ENCODE measurements around the gene ALX3.
A peak's percentile ranks its signal among the peaks of the same experiment; 100 is the strongest.

Gene ALX3

DNA sequence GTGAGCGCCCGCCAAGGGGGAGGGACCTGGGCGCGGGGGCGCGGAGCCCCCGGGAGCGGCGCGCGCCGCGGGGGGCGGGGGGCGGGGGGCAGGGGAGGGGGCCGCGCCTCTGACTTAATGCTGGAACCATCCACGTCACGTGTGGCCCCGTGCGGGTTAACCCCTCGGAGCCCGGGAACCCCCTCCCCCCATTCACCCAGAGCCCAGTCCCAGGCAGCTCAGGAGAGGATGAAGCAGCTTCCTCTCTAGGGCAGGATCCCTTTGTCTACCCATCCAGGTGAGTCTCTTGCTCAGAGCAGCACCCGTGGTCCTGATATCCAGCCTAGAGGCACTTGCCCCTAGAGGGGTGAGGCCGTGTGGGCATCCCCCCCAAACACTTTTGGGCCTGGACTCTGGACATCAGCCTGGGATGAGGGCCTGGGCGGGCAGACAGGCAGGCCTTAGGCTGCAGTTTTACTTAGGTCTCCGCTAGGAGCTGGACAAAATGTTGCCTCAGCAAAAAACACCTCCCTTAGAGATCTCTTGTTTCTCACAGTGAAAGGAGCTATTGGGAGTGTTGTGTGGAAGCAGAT lies at the start of gene ALX3:
ALX3 (minus strand) TSS at position 2 of the 572 bp plus-strand sequence. CDS start 60 bp downstream, outside the sequence.
- no peak for DNase-seq

DNA sequence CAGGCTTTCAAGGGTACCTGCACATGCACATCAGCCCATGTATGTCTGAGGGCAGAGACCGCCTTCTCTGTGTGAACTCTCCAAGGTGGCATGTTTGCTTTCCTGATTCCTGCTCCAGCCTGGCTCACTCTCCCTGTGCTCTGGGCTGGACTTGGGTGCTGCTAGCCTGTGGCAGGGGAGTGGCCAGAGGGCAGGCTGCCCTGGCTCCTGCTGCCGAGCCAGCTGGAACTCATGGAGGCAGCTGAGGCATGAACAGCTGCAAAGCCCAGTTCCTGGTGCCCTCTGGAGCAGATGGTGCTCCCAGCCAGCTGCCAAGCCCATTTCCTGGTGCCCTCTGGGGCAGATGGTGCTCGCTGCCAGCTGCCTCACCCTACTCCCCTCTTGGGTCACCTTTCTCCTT lies 49.4 kb upstream of the ALX3 start:
- DNase-seq, result no peak

DNA sequence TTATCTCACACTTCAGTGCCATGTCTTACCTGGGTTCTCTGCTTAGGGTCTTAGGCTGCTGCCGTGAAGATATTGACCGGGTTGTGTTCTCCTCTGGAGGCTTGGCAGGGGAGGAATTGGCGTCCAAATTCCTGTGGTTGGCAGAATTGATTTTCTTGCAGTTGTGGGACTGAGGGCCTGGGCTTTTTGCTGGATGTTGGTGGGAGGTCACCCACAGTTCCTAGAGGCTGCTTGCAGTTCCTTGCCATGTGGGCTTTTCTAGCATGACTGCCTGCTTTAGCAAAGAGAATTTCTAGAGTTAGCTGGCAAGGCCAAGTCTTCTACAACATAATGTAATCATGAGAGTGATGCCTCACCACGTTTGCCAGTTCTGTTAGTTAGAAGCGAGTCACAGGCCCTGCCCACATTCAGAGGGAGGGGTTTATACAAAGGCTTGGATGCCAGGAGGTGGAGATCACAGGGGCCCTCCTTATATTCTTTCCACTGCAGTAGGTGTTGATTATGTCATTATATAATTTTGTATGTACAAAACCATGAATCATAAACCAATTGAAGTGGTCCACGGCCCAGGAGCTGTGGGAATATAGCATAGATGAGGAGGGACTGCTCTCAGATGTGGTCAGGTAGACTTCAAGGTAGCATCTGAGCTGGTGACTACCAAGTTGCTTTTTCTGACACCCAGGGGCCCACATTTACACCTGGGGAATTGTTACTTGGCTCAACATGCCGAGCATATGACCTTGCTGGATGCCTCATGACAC lies 48.3 kb upstream of the ALX3 start:
- DNase-seq, result no peak

DNA sequence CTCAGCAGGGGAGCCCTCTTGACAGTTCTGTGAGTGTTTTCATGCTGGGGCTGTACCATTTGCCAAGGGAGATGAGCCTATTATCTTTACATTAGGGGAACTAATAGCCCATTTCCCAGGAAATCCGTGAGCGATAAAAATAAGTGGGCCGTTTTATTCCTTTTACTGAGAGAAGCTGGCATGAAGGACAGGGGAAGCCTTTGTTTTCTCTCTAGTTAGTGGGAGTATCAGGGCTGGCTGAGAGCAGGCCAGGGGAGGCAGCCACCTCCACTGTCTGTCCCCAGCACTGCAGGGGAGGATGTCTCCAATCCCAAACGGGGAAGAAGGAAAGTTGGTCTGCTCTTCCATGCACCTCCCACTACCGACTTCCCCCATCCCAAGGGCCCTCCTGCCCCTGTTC lies 44.3 kb upstream of the ALX3 start:
- DNase-seq, result no peak

DNA sequence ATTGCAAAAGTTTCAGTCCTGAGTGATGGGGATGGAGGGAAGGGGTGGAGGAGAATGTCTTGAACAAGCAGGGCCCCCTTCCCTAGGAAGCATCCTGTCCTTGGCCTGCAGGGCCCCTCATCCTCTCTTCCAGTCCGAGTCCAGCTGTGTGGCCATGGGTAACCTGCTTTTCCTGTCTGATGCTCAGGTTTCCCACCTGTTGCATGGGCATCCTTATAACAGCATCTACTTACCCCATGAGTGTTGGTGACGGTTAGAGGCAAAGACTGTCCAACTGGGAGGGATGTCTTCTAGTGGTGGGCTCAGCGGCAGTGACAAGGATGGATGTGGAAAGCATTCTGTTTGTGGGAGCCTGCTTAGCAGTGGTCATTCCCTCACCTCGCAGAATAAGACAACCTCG lies 43.7 kb upstream of the ALX3 start:
- DNase-seq, result no peak

DNA sequence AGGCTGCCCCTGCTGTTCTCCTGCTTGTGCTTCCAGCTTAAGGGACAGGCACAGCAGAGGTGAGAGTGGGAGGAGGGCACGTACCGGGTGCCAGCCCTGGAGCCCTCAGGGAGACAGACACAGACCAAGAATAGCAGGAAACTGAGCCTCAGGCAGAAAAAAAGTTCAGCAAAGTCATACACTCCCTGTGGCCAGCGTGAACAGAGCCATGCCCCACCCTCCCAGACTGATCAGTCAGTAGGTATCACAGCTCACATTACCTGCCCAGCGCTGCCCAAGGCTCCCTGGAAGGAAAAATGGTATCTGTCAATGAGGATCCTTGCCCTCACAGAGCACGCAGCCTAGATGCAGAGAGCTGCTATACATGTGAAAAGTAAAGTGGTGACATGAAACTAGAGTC lies 43.1 kb upstream of the ALX3 start:
- no peak for DNase-seq

DNA sequence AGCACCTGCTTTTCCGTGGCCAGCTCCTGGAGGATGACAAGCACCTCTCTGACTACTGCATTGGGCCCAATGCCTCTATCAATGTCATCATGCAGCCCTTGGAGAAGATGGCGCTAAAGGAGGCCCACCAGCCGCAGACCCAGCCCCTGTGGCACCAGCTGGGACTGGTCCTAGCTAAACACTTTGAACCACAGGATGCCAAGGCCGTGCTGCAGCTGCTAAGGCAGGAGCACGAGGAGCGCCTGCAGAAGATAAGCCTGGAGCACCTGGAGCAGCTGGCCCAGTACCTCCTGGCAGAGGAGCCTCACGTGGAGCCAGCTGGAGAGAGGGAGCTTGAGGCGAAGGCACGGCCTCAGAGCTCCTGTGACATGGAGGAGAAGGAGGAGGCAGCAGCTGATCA lies 42.2 kb upstream of the ALX3 start:
- no peak for DNase-seq

DNA sequence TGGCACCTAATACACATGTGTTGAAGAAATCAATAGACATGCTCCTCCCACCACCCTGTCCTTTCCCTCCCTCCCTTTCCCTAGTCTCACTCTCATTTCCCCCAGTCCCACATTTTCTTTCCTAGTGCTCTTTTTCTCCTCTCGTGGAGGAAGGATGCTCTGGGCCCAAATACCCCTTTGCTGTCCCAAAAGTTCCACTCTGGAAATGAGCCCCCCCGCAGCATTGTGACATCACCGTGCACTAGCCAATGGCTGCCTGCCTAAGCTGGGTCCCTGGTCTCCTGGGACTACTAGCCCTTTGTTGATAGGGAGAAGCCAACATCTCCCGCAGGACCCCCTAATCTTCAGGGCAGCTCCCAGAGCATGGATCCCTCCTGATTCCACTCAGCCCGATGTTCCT lies 41.7 kb upstream of the ALX3 start, which contains the start of gene UBL4B:
UBL4B (plus strand) TSS at position 301 of the 400 bp plus-strand sequence; CDS start at position 393, 92 bp downstream.
- no peak for DNase-seq

DNA sequence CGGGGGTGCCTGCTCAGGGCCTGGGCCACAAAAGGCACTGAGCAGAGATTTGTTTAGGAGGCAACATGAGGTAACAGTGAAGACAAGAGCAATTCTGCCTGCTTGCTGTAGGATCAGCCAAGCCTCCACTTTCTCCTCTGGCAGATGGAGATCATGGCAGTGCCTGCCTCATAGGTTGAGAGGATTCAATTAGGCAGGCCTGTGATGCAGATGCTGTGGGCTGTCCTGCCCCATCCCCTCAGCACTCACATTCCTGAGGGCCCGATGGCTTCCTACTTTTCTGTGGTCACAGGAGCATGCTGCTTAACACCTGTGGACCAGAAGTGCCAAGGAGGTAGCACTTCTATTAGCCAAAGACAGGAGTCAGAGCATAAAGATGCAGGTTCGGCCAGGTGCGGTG lies 40.6 kb upstream of the ALX3 start:
- no peak for DNase-seq

DNA sequence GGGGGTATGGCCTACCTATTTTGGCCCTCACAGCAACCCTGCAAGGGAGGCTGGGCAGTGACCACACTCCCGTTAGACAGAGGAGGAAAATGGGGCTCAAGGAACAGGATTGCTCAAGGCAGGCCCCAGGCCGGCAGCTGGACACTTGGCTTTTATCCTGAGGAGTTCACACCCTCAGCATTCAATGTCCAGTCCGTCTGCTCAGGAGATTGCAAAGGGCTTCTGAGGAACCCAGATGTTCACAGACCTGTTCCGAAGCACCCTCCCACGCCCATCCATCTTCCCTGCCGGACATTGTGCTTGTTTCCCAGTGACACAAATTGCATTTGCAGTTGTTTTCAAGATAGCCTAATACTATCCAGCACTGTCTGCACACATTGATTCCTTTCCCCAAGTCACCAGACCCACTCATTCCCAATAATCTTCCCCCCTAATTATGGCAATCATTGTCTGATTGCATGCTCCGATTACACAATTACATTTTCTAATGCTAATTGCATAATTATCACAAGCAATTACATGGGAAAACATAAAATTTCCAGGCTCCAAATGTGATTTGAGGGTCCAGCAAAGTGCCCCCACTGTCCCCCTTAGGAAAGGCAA lies 37.5 kb upstream of the ALX3 start:
- no peak for DNase-seq

DNA sequence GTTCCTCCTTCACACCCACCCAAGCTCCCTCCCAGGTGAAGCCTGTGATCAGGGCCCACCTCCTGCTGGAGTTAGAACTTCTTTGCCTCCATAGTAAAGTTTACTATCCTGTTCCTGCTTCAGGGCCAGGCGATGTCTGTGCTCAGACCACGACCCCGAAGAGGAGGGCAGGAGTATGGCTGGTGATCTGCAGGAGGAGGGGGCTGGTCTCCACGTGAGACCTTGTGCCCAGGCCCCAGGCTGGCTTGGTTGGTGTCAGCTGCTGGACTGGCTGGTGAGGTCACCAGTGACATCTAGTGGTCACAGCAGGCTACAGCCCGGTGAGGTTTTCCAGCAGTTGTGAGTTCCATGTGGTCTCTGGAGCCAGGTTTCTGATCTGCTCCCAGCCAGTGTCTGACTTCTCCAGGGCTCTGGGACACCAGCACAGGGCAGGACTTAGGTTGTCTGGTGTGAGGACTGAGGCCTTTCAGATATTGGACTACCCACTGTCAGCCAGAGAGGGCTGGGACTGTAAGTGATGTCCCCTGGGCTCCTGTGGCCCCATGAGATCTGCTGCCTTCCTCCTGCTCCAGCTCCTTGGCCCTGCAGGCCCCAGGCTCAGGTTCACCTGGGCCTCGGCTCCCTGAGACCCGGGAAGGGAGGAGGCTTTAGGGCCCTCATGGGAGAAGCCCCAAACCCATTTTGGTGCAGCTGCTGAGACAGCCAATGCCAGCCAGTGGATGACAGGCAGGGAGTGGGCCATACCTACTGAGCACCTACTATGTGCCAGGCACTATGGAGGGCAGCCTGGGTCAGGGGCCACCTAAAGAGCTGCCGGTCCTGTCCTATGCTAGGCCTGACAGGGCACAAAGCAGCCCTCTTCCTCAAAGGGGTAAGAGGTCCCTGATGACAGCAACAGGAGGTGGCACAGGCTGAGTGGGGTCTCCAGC lies 35.8 kb upstream of the ALX3 start:
- peak; percentile 55 for DNase-seq

DNA sequence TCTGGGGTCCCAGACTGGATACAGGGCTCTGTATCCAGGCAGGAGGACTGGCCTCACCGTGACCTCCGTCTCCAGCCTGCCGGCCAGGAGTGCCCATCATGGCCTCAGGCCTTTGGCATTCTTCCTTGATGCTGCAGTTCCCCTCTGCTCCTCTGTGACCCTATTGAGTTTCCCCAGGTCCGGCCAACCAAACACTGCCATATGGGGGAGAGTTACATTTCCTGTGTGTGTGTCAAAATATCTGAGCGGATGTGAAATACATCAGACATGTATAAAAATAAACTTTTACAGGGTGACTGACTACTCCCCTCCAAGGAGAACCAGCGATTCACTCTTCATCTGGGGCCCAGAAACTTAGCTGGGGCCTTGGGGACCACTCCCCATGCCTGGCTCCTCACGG lies 31.6 kb upstream of the ALX3 start:
- no peak for DNase-seq

DNA sequence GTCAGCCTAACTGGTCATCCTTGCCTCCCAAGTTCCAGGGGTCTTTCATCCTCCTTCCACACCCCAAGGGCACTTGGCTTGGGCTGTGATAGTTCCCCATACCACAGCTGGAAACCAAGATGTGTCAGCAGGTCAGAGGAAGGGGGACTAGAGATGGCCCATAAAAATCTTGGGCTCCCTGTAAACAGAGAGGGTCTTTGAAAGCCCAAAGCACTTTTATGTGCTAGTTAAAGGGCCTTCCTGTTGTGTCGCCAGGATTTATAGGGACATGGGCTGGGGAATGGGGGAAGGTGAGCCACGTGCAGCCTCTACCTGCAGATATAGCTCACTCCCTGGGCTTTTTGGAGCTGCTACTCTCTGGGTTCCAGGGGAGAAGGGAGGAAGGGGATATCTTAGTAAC lies 29.9 kb upstream of the ALX3 start:
- no peak for DNase-seq

DNA sequence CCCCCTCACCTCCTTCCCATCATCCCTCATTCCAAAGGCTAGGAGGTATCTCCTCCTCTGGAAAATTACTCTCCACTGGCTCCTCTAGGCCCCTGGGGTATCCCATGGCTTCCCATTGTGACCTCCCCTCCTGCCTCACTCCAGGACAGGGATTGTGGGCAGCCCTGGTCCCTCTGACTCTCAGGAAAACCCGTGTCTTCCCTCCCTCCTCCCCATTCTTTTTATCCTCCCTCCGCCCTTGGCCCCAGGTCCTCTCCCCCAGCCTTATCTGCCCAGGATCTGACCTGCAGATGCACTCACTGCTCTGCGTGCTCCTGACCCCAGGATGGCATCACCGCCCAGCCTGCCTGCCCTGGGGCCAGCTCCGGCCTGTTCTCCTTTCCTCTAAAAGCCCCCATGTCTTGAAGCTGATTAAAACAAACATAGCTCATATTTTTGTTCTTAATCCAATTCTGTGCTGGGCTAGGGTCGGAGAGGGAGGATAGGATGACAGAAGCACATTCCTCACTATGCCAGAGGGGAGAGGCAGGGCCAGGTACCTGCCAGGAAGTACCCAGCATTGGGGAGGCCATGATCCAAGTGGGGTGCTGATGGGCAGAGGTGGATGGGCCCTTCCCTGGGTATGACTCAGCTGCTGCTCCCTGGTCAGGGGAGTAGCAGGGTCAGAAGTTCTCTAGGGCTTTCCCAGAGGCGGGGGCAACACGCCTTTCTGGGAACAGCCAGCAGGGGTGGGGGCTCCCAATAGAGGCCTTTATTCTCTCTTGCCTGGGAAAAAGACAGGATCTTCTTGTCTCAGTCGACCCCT lies 28.0 kb upstream of the ALX3 start:
- DNase-seq, result no peak

DNA sequence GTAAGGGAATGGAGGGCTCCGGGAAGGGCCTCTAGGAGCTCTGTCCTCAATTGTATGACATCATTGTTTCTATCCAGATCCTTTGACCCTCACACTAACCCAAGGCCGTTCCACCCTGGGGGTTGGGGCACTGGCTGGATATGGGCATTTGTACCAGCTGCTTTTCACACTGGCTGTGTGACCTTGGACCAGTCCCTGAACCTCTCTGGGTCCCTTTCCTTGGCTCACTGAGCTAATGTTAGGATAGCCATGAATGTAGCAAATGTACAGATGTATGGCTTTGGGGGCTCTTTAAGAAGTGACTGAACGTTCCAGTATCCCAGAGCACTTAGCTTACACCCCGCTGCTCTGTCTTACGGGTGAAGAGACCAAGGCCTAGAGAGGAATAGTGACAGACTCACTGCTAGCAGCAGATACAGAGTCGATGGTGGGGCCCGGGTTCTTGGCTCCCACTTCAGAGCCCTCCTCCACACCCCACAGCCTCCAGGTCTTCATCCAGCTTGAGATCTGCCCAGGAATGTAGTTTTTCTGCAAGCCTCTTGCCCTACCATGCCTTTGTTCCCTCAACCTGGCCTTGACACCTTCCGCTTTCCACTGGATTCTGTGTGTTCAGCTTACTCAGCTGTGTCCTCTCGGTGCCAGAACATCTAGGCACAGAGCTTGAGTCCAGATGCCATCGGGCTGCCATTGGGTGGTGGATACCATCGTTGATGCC lies 27.2 kb upstream of the ALX3 start:
- DNase-seq, result no peak

DNA sequence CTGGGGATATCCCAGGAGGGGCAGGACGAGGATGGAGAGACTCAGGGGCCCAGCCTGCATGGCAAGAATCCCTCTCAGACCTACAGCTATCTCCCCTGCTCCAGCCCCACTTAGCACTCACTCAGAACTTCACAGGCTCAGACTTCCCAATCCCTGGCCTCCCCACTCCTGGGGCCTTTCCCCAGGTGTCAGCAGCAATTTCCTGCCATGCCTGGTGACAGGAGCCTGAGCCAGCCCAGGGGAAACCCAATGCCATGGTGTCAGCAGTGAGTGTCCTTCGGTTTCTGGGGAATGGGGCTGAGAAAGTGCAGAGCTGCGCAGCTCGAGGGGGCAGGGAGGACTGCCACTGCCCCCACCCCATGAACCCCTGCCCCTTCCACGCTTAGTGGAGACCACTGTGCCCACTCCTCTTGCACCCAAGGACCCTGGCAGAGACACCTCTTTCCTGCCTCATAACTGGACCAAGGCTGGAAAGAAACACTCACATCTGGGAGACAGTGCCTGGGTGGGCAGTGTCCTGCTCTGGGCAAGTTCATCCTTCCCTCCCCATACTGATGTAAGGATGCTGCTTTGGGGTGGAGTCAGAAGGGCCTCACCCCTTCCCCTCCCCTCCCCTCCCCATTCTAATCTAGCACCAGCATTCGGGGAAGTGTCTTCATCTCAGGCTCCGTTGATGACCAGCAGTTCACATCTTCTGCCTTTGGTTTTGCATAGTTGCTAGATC lies 24.6 kb upstream of the ALX3 start:
- DNase-seq, result no peak

DNA sequence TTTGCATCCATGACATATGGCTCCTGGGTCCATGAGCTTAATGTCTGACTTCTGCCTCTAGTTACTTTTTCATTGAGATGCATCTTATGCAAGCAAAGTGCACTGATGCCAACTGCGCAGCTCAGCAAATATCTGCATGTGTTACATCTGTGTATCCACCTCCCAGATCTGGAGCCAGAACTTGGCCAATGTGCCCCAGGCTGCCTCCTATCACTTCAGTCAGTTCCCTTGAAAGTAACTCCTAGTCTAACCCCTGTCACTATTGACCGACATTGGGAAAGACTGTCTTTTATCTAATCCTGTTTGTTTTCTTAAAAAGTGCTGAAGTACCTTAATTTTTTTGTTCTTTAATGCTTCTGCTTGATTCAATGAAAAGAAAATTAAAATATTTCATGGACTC lies 22.5 kb upstream of the ALX3 start:
- DNase-seq, result no peak

DNA sequence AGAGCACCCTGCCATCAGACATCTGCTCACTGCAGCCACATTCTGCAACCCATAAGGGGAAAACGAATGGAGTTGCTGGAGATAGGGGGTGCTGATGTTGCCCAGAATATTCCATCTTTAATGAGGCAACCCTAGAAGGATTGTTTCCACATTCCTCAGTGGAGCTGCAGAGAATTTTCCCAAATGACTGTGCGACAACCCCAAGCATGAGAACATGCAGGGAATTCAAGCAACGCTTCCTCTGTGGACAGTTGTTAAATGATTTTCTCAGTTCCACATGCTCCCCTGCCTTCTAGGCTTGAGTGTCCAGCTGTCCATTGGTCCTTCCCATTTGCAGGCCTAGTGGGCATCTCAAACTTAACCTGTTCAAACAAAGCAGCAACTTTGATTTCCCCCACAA lies 21.3 kb upstream of the ALX3 start:
- DNase-seq, result no peak

DNA sequence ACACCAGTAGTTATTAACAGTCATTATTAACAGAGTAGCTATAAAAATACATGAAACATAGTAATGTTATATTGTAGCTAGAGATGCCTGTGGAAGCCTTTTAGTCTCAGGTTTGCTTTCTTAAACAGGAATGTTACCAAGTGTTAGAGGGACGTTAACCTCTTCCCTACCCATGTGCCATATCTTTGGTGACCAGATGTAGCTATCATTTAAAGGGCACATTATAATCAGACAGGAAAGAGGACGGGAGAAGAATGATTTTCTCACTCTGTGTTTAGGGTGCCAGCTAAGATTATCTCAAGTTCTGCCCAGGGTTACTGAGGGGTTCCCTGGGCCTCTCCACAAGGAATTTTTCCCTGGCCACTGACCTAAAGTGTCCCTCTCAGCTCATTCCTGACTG lies 20.9 kb upstream of the ALX3 start:
- no peak for DNase-seq

DNA sequence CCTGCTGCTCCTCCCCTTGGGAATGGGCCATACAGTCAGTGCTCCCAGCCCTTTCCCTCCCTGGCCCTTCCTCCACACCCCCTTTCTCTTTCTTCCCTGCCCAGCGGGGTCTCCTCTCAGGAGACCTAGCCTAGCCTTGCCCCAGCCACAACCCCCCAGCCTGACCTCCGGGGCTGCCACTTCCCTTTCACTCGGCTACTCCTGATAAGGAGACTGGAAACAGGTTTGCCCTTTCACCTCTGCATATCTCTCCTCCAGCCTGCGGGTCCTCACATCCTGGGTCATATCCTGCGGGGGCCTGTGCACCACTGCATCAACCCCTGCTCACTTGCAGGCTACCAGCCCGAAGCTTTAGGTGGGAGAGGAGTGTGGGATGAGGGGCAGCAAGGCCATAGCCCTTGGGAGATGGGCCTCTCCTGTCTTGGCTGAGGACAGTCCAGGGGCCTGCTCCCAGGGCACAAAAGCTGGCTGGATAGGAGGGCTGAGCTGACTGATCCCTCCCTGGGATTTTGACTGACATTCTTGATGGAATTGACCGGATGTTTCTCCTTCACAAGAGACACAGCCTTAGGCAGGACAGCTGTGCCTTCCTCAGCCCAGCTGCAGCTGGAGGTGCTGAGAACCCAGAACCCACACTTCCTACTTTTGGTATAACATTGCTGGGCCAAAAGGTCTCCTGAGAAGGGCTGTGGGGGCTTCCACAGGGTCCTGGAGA lies 19.2 kb upstream of the ALX3 start:
- DNase-seq, result no peak

Data from CD4-positive, alpha-beta T cell treated with Interleukin-4 for 4 hours (primary cell).